Measurements from ENCODE around the gene NPY5R.

The NPY5R gene

DNA sequence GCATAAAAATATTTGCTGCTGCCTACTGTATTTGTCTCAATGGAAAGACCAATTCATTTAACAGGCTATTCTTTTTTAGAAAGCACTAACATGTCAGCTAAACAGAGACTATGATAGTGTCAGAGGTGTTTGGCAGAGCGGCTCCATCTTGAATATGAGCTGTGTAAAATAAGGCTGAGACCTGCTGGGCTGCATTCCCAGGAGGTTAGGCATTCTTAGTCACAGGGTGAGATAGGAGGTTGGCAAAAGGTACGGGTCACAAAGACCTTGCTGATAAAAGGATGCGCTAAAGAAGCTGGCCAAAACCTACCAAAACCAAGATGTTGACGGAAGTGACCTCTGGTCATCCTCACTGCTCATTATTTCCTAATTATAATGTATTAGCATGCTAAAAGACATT, 41.8 kb downstream of the NPY5R start:
- TF ChIP-seq TAF1 (IDR thresholded peaks at IDR 0.05; ENCODE audit: borderline replicate concordance, low read depth, low read length) = no peak
- TF ChIP-seq POLR2A (IDR thresholded peaks at IDR 0.05; ENCODE audit: low read depth, low read length) = no peak
- TF ChIP-seq POLR2AphosphoS5 (IDR thresholded peaks at IDR 0.05; ENCODE audit: low read depth, low read length) = no peak
- FAIRE-seq (no peak), DNase-seq (ENCODE audit: insufficient read length) (no peak)

DNA sequence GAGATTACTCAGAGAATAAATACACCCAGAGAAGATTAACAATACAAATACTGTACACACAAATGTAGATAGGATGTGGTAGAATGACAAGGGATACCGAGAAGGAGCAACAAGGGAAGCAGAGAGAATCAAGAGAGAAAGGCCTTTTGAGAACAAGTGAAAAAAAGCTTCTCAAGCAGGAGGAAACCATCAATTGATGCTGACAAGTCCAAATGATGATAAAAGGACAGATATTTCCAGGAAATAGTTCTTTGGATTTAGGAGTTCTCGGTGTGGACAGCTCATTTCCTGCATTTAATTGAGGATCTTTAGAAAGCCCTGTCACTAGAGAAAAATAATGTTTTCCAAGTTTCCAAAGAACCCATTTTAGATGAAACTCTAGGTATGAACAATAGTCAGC, 48.1 kb downstream of the NPY5R start:
- FAIRE-seq = no peak
- TF ChIP-seq POLR2A (IDR thresholded peaks at IDR 0.05; ENCODE audit: low read depth, low read length) = no peak
- TF ChIP-seq POLR2AphosphoS5 (IDR thresholded peaks at IDR 0.05; ENCODE audit: low read depth, low read length) = no peak
- no peak for TF ChIP-seq TAF1 (IDR thresholded peaks at IDR 0.05; ENCODE audit: borderline replicate concordance, low read depth, low read length)
- DNase-seq (ENCODE audit: insufficient read length) = no peak

GRCh38 chr4:163392328-163392727, 48.6 kb downstream of the NPY5R start:
- FAIRE-seq (no peak), DNase-seq (ENCODE audit: insufficient read length) (no peak)
- TF ChIP-seq TAF1 (IDR thresholded peaks at IDR 0.05; ENCODE audit: borderline replicate concordance, low read depth, low read length) (no peak), POLR2AphosphoS5 (IDR thresholded peaks at IDR 0.05; ENCODE audit: low read depth, low read length) (no peak), POLR2A (IDR thresholded peaks at IDR 0.05; ENCODE audit: low read depth, low read length) (no peak)

- FAIRE-seq (no peak), DNase-seq (ENCODE audit: insufficient read length) (no peak)
- no peak for TF ChIP-seq TAF1 (IDR thresholded peaks at IDR 0.05; ENCODE audit: borderline replicate concordance, low read depth, low read length)
- TF ChIP-seq POLR2A (IDR thresholded peaks at IDR 0.05; ENCODE audit: low read depth, low read length) = no peak
- no peak for TF ChIP-seq POLR2AphosphoS5 (IDR thresholded peaks at IDR 0.05; ENCODE audit: low read depth, low read length)
Observed at GRCh38 chr4:163393471-163393870, 49.8 kb downstream of the NPY5R start.

- DNase-seq (ENCODE audit: insufficient read length) (no peak), FAIRE-seq (no peak)
- no peak for TF ChIP-seq POLR2A (IDR thresholded peaks at IDR 0.05; ENCODE audit: low read depth, low read length)
- no peak for TF ChIP-seq POLR2AphosphoS5 (IDR thresholded peaks at IDR 0.05; ENCODE audit: low read depth, low read length)
- TF ChIP-seq TAF1 (IDR thresholded peaks at IDR 0.05; ENCODE audit: borderline replicate concordance, low read depth, low read length) = no peak
Observed at GRCh38 chr4:163395055-163395454, 51.4 kb downstream of the NPY5R start.

- FAIRE-seq (no peak), DNase-seq (ENCODE audit: insufficient read length) (no peak)
- TF ChIP-seq TAF1 (IDR thresholded peaks at IDR 0.05; ENCODE audit: borderline replicate concordance, low read depth, low read length) (no peak), POLR2A (IDR thresholded peaks at IDR 0.05; ENCODE audit: low read depth, low read length) (no peak), POLR2AphosphoS5 (IDR thresholded peaks at IDR 0.05; ENCODE audit: low read depth, low read length) (no peak)
Observed at GRCh38 chr4:163395758-163396157, 52.1 kb downstream of the NPY5R start.

DNA sequence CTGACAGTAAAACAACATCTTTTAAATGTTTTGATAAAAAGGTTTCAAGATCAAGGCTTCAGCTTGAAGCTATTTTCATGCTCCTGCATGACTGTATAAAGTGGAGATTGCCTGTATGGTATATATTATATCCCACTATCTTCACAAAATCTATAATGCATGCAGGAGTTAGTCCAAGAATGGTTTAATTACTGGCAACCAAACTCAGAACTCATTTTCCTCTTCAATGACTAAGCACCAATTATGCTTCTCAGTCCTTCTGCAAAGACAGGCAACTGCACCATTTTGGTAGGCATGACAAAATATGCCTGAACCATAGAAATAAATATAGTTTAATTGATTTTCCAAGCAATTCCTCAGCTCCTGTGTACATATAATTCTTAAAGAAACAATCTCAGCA, 54.5 kb downstream of the NPY5R start:
- FAIRE-seq (no peak), DNase-seq (ENCODE audit: insufficient read length) (no peak)
- TF ChIP-seq POLR2AphosphoS5 (IDR thresholded peaks at IDR 0.05; ENCODE audit: low read depth, low read length) (no peak), TAF1 (IDR thresholded peaks at IDR 0.05; ENCODE audit: borderline replicate concordance, low read depth, low read length) (no peak), POLR2A (IDR thresholded peaks at IDR 0.05; ENCODE audit: low read depth, low read length) (no peak)

- no peak for DNase-seq (ENCODE audit: insufficient read length)
- TF ChIP-seq POLR2A (IDR thresholded peaks at IDR 0.05; ENCODE audit: low read depth, low read length) (no peak), POLR2AphosphoS5 (IDR thresholded peaks at IDR 0.05; ENCODE audit: low read depth, low read length) (no peak), TAF1 (IDR thresholded peaks at IDR 0.05; ENCODE audit: borderline replicate concordance, low read depth, low read length) (no peak)
- no peak for FAIRE-seq
Observed at GRCh38 chr4:163400911-163401310, 57.2 kb downstream of the NPY5R start.

All from GM12892 (cell line).